H9 (cell line): ENCODE measurements around the gene MICAL2. TPM values are rescaled to one million over a fixed set of nuclear protein-coding genes. Genes with fewer than 3 reads are reported as not detected.

Source experiments
- DNase-seq: peaks from one replicate; pipeline ENCODE4 v3.0.0-alpha.2; 2017
- H2AFZ ChIP-seq: one replicate; pipeline ENCODE4 v1.6.1; 2013; ENCODE audit warnings: mild to moderate bottlenecking, low read length, control low read depth, moderate library complexity
- H2AK5ac ChIP-seq: 2 replicates; pipeline ENCODE4 v1.6.1; 2013; ENCODE audit warnings: low read length, control low read depth, mixed read lengths; ENCODE audit not compliant: insufficient read length
- H2BK120ac ChIP-seq: one replicate; pipeline ENCODE4 v1.6.1; 2013; ENCODE audit warnings: low read depth, mild to moderate bottlenecking, low read length, control low read depth, inconsistent platforms; ENCODE audit not compliant: poor library complexity, severe bottlenecking
- H2BK12ac ChIP-seq: 2 replicates; pipeline ENCODE4 v1.6.1; 2013; ENCODE audit warnings: low read length, control low read depth, mixed read lengths, low read depth; ENCODE audit not compliant: insufficient read length
- H2BK15ac ChIP-seq: 2 replicates; pipeline ENCODE4 v1.6.1; 2013; ENCODE audit warnings: low read depth, low read length, control low read depth
- H2BK20ac ChIP-seq: one replicate; pipeline ENCODE4 v1.6.1; 2013; ENCODE audit warnings: low read depth, mild to moderate bottlenecking, low read length, control low read depth, inconsistent platforms; ENCODE audit not compliant: poor library complexity, severe bottlenecking
- H2BK5ac ChIP-seq: 2 replicates; pipeline ENCODE4 v1.6.1; 2013; ENCODE audit warnings: low read length, control low read depth, mixed read lengths; ENCODE audit not compliant: insufficient read length
- H3K14ac ChIP-seq: 2 replicates; pipeline ENCODE4 v1.6.1; 2013; ENCODE audit warnings: low read length, control low read depth; ENCODE audit not compliant: insufficient read depth
- H3K18ac ChIP-seq: 2 replicates; pipeline ENCODE4 v1.6.1; 2013; ENCODE audit warnings: low read depth, mild to moderate bottlenecking, mixed read lengths, low read length, control low read depth; ENCODE audit not compliant: insufficient read length
- H3K23ac ChIP-seq: 2 replicates; pipeline ENCODE4 v1.6.1; 2013; ENCODE audit warnings: low read length, control low read depth, mixed read lengths, low read depth; ENCODE audit not compliant: insufficient read length
- H3K23me2 ChIP-seq: 2 replicates; pipeline ENCODE4 v1.6.1; 2013; ENCODE audit warnings: low read depth, mild to moderate bottlenecking, mixed read lengths, low read length, control low read depth; ENCODE audit not compliant: insufficient read length, poor library complexity, severe bottlenecking
- H3K27ac ChIP-seq: 2 replicates; pipeline ENCODE4 v1.5.1; 2013; ENCODE audit warnings: low read length, control low read depth, mixed read lengths, low read depth; ENCODE audit not compliant: insufficient read length
- H3K27me3 ChIP-seq: 2 replicates; pipeline ENCODE4 v1.6.1; 2013; ENCODE audit warnings: low read length, control low read depth, inconsistent platforms; ENCODE audit not compliant: insufficient read depth
- H3K4ac ChIP-seq: 2 replicates; pipeline ENCODE4 v1.6.1; 2013; ENCODE audit warnings: low read depth, mild to moderate bottlenecking, control low read depth, inconsistent platforms, low read length, moderate library complexity
- H3K4me1 ChIP-seq: 2 replicates; pipeline ENCODE4 v1.6.1; 2013; ENCODE audit warnings: low read length, control low read depth, inconsistent platforms; ENCODE audit not compliant: insufficient read depth
- H3K4me2 ChIP-seq: 2 replicates; pipeline ENCODE4 v1.6.1; 2013; ENCODE audit warnings: low read length, control low read depth, mixed read lengths; ENCODE audit not compliant: insufficient read length, insufficient read depth
- H3K56ac ChIP-seq: 2 replicates; pipeline ENCODE4 v1.6.1; 2013; ENCODE audit warnings: low read depth, mild to moderate bottlenecking, mixed read lengths, low read length, control low read depth; ENCODE audit not compliant: insufficient read length
- H3K79me1 ChIP-seq: 2 replicates; pipeline ENCODE4 v1.6.1; 2013; ENCODE audit warnings: low read depth, mild to moderate bottlenecking, moderate library complexity, low read length, control low read depth, inconsistent platforms; ENCODE audit not compliant: insufficient read depth, poor library complexity, severe bottlenecking
- H3K79me2 ChIP-seq: 2 replicates; pipeline ENCODE4 v1.6.1; 2013; ENCODE audit warnings: low read length, control low read depth, inconsistent platforms; ENCODE audit not compliant: insufficient read depth
- H3K9ac ChIP-seq: 2 replicates; pipeline ENCODE4 v1.6.1; 2013; ENCODE audit warnings: low read length, control low read depth, mixed read lengths; ENCODE audit not compliant: insufficient read length; ENCODE audit errors: extremely low read depth
- H3K9me3 ChIP-seq: one replicate; pipeline ENCODE4 v1.6.1; 2013; ENCODE audit warnings: low read depth, low read length, inconsistent platforms; ENCODE audit not compliant: control insufficient read depth
- H3T11ph ChIP-seq: one replicate; pipeline ENCODE4 v1.6.1; 2013; ENCODE audit warnings: mild to moderate bottlenecking, low read length, control low read depth, inconsistent platforms
- H4K20me1 ChIP-seq: one replicate; pipeline ENCODE4 v1.6.1; 2013; ENCODE audit not compliant: control insufficient read depth, insufficient read length, insufficient read depth
- H4K5ac ChIP-seq: 2 replicates; pipeline ENCODE4 v1.6.1; 2013; ENCODE audit warnings: low read depth, mild to moderate bottlenecking, mixed read lengths, low read length, control low read depth; ENCODE audit not compliant: insufficient read length
- H4K8ac ChIP-seq: replicated peaks from 2 replicates; pipeline ENCODE4 v1.6.1; 2013; ENCODE audit warnings: low read length, control low read depth, mixed read lengths, low read depth; ENCODE audit not compliant: insufficient read length
- H4K91ac ChIP-seq: 2 replicates; pipeline ENCODE4 v1.6.1; 2013; ENCODE audit warnings: low read depth, mild to moderate bottlenecking, moderate library complexity, mixed read lengths, low read length, control low read depth; ENCODE audit not compliant: insufficient read length
- H3K27ac Mint-ChIP-seq, 3 experiments: 2 replicates in 2 of 3; 3 replicates in 1 of 3; pipeline ENCODE4 v1.8.0; 2020 to 2021; ENCODE audit warnings: mixed read lengths in 3 of 3, mild to moderate bottlenecking in 1 of 3, moderate library complexity in 1 of 3
- H3K27me3 Mint-ChIP-seq: 2 replicates; pipeline ENCODE4 v1.8.0; 2021; ENCODE audit warnings: low read depth, mild to moderate bottlenecking, moderate library complexity, mixed read lengths
- H3K36me3 Mint-ChIP-seq, 3 experiments: 2 replicates in 2 of 3; 3 replicates in 1 of 3; pipeline ENCODE4 v1.8.0; 2020 to 2021; ENCODE audit warnings: low read depth in 3 of 3, mixed read lengths in 3 of 3; ENCODE audit not compliant: insufficient read depth in 1 of 3
- H3K4me1 Mint-ChIP-seq, 2 experiments: 2 replicates each; pipeline ENCODE4 v1.8.0; 2020; ENCODE audit warnings: mixed read lengths in 2 of 2
- H3K4me3 Mint-ChIP-seq, 2 experiments: 2 replicates in 1 of 2; 3 replicates in 1 of 2; pipeline ENCODE4 v1.8.0; 2020 to 2021; ENCODE audit warnings: mild to moderate bottlenecking in 2 of 2, mixed read lengths in 2 of 2, moderate library complexity in 1 of 2
- H3K9me3 Mint-ChIP-seq, 2 experiments: 2 replicates in 1 of 2; 3 replicates in 1 of 2; pipeline ENCODE4 v1.8.0; 2020; ENCODE audit warnings: mild to moderate bottlenecking in 2 of 2, mixed read lengths in 2 of 2, moderate library complexity in 1 of 2
- WGBS: extraction: QIAGEN DNeasy Blood & Tissue Kit; methylation state at CpG from one replicate; pipeline ENCODE4 v1.1.7; 2013; ENCODE audit warnings: missing lambda C conversion rate, low lambda C conversion rate, mixed read lengths; ENCODE audit not compliant: insufficient read length; ENCODE audit errors: extremely low coverage; 5-methylcytosine and 5-hydroxymethylcytosine counted together
- total RNA-seq: library from RNA; stranded (reverse); gene quantifications from 2 replicates; pipeline ENCODE4 v1.2.1, GENCODE V29; 2021
- TF ChIP-seq, protein P1 (sequence below): fragments of 200-600 bp; sonication (generic); conservative IDR thresholded peaks from 3 replicates; pipeline ENCODE4 v1.8.0; 2021; ENCODE audit warnings: antibody characterized with exemption, mild to moderate bottlenecking

Gene MICAL2
- total RNA-seq, 1 experiment from 2014 or later: 4.7 TPM

DNA sequence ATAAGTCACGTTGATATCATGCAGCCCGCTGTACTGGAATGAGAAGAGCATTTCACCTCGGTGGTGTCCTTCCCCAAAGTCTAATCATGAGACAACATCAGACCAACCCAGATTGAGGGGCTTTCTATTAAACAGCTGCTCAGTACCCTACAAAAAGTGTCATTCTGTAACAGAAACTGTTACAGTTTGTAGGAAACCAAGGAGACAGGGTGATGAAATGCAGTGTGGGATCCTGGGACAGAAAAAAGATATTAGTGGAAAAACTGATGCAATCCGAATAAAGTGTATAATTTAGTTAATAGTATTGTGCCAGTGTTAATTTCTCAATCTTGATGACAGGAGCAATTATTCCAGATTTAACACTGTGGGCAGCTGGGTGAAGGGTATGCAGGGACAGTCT is 128.0 kb downstream of the MICAL2 start:
- Histone ChIP-seq H3K9me3 (no peaks in the 10 kb centered on the region), H3T11ph (no peak overlapping the region), H2BK20ac (no peak overlapping the region), H3K4me2 (no peak overlapping the region), H3K79me1 (no peaks in the 10 kb centered on the region), H2BK15ac (no peak overlapping the region), H3K9ac (no peak overlapping the region), H4K20me1 (no peaks in the 10 kb centered on the region), H2BK12ac (no peak overlapping the region), H2BK120ac (no peak overlapping the region), H3K4me1 (peaks cover 7% of the 10 kb centered on the region; the same call in 1 of the 2 replicates), H2BK5ac (no peak overlapping the region), H4K91ac (no peak overlapping the region), H3K4ac (no peak overlapping the region), H3K27me3 (no peaks in the 10 kb centered on the region), H2AFZ (no peak overlapping the region), H3K23me2 (no peaks in the 10 kb centered on the region), H2AK5ac (no peak overlapping the region), H3K18ac (no peak overlapping the region), H4K8ac (no peak overlapping the region), H3K27ac (no peak overlapping the region), H3K23ac (no peak overlapping the region), H3K56ac (no peak overlapping the region), H3K14ac (no peak overlapping the region), H3K79me2 (no peaks in the 10 kb centered on the region), H4K5ac (no peak overlapping the region)
- Mint-ChIP-seq H3K9me3 (no peaks in the 10 kb centered on the region), H3K27ac (no peak overlapping the region), H3K27me3 (peaks cover 3% of the 10 kb centered on the region), H3K4me1 (peaks cover 27 to 35% of the 10 kb centered on the region in 2 experiments), H3K4me3 (no peak overlapping the region), H3K36me3 (no peaks in the 10 kb centered on the region; a peak in 1 of 7 replicates)
- no peak for DNase-seq
- WGBS: no CpG with 5 or more reads among the region's 4 CpGs
- TF ChIP-seq, protein P1, sequence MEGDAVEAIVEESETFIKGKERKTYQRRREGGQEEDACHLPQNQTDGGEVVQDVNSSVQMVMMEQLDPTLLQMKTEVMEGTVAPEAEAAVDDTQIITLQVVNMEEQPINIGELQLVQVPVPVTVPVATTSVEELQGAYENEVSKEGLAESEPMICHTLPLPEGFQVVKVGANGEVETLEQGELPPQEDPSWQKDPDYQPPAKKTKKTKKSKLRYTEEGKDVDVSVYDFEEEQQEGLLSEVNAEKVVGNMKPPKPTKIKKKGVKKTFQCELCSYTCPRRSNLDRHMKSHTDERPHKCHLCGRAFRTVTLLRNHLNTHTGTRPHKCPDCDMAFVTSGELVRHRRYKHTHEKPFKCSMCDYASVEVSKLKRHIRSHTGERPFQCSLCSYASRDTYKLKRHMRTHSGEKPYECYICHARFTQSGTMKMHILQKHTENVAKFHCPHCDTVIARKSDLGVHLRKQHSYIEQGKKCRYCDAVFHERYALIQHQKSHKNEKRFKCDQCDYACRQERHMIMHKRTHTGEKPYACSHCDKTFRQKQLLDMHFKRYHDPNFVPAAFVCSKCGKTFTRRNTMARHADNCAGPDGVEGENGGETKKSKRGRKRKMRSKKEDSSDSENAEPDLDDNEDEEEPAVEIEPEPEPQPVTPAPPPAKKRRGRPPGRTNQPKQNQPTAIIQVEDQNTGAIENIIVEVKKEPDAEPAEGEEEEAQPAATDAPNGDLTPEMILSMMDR: no peak
